B cell (primary cell): ENCODE results near the gene CALHM3.
"Not testable (repeated sequence)": the region's sequence is repeated elsewhere in the genome, so short reads cannot be mapped to it uniquely, and the experiment has no call there.

Source experiments
- CTCF ChIP-seq: fragments of 200-600 bp; IDR thresholded peaks from one replicate; pipeline ENCODE4 v1.8.0; 2022; ENCODE audit warnings: antibody characterized with exemption, mild to moderate bottlenecking
- EZH2 ChIP-seq: IDR thresholded peaks from 2 replicates; pipeline ENCODE4 v1.6.1; 2012; ENCODE audit warnings: borderline replicate concordance, low read depth, mild to moderate bottlenecking, moderate library complexity, low read length; ENCODE audit not compliant: insufficient read depth, poor library complexity, severe bottlenecking

- not testable (repeated sequence) for TF ChIP-seq CTCF, EZH2
Measured at GRCh38 chr10:103527476-103527875, 48.4 kb upstream of the CALHM3 start.
